Erythroblast (primary cell): Measurements from ENCODE around the gene SNED1.

Source experiments
- GATA1 ChIP-seq: IDR thresholded peaks from 2 replicates; pipeline ENCODE4 v1.6.1; 2011; ENCODE audit warnings: low read depth, mild to moderate bottlenecking, control low read depth, low read length, moderate library complexity
- POLR2A ChIP-seq: IDR thresholded peaks from 2 replicates; pipeline ENCODE4 v1.6.1; 2011; ENCODE audit warnings: mild to moderate bottlenecking, low read length

DNA sequence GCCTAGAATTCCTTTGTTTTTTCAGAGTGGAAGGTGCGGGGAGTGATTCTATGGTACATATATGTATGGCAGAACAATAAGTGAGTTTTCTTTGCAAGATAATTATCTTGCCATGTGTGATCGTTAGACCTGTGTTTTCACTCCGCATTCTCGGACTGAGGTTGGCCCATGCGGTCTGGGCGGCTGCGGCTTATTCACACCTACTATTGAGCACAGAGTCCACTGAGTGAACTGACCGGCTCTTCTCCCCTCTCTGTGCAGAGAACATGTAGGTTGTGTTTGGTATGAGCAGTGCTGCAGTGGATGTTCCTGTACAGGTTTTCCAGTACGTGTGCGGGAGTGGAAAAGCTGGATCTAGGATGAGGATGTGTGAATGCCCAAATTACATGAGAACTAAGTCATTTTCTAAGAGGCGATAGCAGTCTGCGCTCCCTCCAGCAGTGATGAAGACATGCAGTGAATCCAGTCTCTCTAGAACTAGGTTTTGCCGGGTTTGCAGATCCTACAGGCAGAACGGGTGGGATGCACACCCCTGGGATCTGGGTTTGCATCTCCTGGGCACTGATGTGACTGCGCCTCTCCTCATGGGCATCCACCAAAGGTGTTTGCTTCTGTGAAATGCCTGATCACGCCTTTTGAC lies 76.6 kb downstream of the SNED1 start:
- TF ChIP-seq POLR2A (no peak), GATA1 (no peak)
